ENCODE results near the gene WASHC2A.
"Not testable (repeated sequence)": the region's sequence is repeated elsewhere in the genome, so short reads cannot be mapped to it uniquely, and the experiment has no call there.

Gene WASHC2A

GRCh38 chr10:50159856-50160255, 92.1 kb downstream of the WASHC2A start:
- FAIRE-seq, result not testable (repeated sequence)

DNA sequence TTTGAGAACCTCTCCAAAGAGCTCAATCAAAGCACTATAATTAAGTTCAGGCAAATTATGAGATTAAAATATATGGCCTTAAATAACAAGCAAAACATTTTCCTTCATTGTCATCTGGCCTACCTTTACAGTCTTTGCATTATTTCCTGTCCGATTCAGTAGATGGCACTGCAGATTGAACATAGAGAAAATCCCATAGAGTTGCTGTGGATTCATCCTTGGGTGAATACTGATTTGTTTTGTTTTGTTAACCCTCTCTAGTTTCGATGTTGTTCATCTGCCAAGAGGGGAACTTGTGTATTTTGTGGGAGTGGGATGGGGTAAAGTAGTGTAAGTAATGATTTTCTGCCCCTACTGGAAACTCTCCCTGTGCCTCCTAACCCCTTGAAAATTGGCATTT, 97.3 kb downstream of the WASHC2A start:
- not testable (repeated sequence) for FAIRE-seq

- FAIRE-seq, result not testable (repeated sequence)
Measured at GRCh38 chr10:50167833-50168232, 100.1 kb downstream of the WASHC2A start.

DNA sequence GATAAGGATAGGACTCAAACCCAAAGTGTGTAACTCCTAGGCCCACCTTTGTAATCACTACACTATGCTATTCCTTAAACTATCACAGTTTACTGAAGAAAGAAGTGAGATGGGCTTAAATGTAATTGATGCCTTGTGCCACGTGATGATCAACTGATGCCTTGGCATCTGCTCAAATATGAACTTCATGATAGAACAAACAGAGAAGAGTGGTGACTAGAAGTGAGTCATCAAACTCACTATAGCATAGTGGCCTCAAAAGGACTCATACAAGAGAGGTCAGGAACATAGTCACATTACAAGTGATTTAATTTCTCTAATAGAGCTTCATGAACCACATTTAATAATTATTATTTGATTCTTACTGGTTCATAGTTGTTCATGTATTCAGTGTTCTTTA, 101.8 kb downstream of the WASHC2A start:
- not testable (repeated sequence) for FAIRE-seq

GRCh38 chr10:50174788-50175525, 107.2 kb downstream of the WASHC2A start:
- not testable (repeated sequence) for FAIRE-seq

Measured in endometrium (tissue), 2 donors.